ENCODE data around the gene MAST4.

Gene MAST4

GRCh38 chr5:67214707-67215447 lies 618.7 kb downstream of the MAST4 start:
- DNase-seq (ENCODE audit: low read depth), result no peak
- TF ChIP-seq CTCF (IDR thresholded peaks at IDR 0.05; ENCODE audit: insufficient read depth, low read depth, low read length, missing control alignments), result no peak

GRCh38 chr5:67215519-67216471 lies 619.6 kb downstream of the MAST4 start:
- DNase-seq (ENCODE audit: low read depth), result peak; percentile 92
- no peak for TF ChIP-seq CTCF (IDR thresholded peaks at IDR 0.05; ENCODE audit: insufficient read depth, low read depth, low read length, missing control alignments)
- H3K4me3 ChIP-seq (ENCODE audit: low read depth, low read length), result peak overlapping the region; percentile 29

More at GRCh38 chr5:67214707-67215447, 618.7 kb downstream of the MAST4 start:
- H3K4me3 ChIP-seq (ENCODE audit: low read depth, low read length), result no peak overlapping the region

- no peak for TF ChIP-seq CTCF (IDR thresholded peaks at IDR 0.05; ENCODE audit: insufficient read depth, low read depth, low read length, missing control alignments)
- H3K4me3 ChIP-seq (ENCODE audit: low read depth, low read length), result peak overlapping the region; percentile 29; the same call in 1 of the 2 replicates
- DNase-seq (ENCODE audit: low read depth), result no peak
These were observed 620.4 kb downstream of the MAST4 start for GRCh38 chr5:67216564-67216963.

Data from GM12865 (cell line).